IPS DF 6.9 (cell line): ENCODE results near the gene P2RX2.

Source experiments
- DNase-seq: peaks from one replicate; pipeline ENCODE4 v3.0.0-alpha.2; 2013; ENCODE audit warnings: low read depth, low spot score
- H3K27ac ChIP-seq: one replicate; pipeline ENCODE4 v1.5.1; 2013; ENCODE audit warnings: low read length, control low read depth
- H3K27me3 ChIP-seq: 2 replicates; pipeline ENCODE4 v1.6.1; 2013; ENCODE audit warnings: mild to moderate bottlenecking, low read length; ENCODE audit not compliant: control insufficient read depth, insufficient read depth
- H3K36me3 ChIP-seq: 2 replicates; pipeline ENCODE4 v1.6.1; 2013; ENCODE audit warnings: low read length; ENCODE audit not compliant: control insufficient read depth, insufficient read depth
- H3K4me1 ChIP-seq: 2 replicates; pipeline ENCODE4 v1.6.1; 2013; ENCODE audit warnings: low read length; ENCODE audit not compliant: control insufficient read depth, insufficient read depth
- H3K4me3 ChIP-seq: 2 replicates; pipeline ENCODE4 v1.5.1; 2013; ENCODE audit warnings: mild to moderate bottlenecking, low read length
- H3K9me3 ChIP-seq: 2 replicates; pipeline ENCODE4 v1.6.1; 2013; ENCODE audit warnings: low read length, inconsistent platforms; ENCODE audit not compliant: control insufficient read depth, insufficient read depth
- WGBS: extraction: QIAGEN DNeasy Blood & Tissue Kit; methylation state at CpG from one replicate; pipeline ENCODE4 v1.1.7; 2013; ENCODE audit warnings: mixed read lengths, missing lambda C conversion rate; ENCODE audit not compliant: insufficient read length, insufficient coverage; 5-methylcytosine and 5-hydroxymethylcytosine counted together

Gene P2RX2

DNA sequence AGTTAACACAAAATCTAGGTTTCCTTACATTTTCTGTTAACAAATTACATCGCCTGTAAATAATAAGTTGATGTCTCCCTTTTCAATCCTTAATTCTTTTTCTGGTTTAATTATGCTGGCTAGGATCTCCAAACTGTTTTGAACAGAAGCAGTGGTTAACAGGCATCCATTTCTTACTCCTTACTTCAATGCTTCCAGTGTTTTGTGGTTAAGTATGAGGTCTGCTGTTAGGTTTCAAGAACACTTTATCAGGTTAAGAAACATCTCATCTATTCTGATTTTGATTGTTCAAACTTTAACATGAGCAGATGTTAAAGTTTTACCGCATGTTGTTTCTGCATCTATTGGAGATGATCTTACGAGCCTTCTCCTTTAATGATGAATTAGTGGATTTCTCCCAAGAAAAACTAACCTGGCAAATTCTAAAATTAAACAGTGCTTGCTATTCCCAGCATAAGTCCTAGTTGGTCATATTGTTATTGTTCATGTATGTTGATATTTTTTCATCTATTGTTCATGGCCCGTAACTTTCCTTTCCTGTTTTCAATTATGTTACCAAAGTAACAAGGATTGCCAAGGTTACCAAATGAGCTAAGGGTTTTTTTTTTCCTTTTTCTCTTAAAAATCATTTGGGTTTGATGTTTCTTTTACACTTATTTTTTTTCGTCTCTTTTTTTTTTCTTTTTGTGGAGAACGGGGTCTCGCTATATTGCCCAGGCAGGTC lies 35.2 kb downstream of the P2RX2 start:
- H3K4me1 ChIP-seq, result no peaks in the 10 kb centered on the region
- H3K9me3 ChIP-seq, result no peaks in the 10 kb centered on the region
- H3K4me3 ChIP-seq, result no peak overlapping the region
- no peak for DNase-seq
- no CpG with 5 or more reads among the region's 7 CpGs for WGBS
- H3K27me3 ChIP-seq, result no peaks in the 10 kb centered on the region
- H3K27ac ChIP-seq, result no peak overlapping the region
- H3K36me3 ChIP-seq, result peaks cover 32% of the 10 kb centered on the region

DNA sequence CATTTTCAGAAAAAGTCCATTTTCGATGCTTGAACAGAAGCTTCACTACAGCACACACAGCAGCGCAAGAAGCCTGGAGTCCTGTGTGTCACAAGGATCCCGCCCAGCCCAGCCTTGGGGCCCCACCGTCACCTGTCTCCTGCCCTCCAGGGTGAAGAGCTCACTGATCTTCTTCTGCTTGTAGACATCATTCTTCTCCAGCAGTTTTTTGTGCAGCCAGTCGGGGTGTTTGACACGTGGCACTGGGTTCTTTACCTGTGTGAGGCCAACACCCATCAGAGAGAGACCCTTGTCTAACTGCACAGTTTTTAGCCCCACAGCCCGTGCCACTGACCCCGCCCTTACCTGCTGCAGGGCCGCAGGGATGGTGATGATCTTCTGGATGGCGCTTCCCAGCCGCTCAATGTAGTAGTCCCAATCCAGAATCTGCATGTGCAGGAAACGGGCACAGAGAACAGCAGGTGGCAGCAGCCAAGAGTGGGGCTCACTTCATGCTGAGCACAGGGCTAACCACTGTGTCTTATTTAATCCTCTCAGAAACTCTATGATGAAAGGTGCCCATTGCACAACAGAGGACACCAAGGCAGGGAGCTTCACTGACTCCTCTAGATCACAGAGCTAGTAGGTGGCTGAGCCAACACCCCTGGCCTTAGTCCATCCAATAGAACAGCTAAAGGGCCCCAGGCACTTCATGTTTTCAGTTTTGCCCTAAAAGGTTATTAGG lies 38.6 kb downstream of the P2RX2 start:
- Histone ChIP-seq H3K9me3 (no peaks in the 10 kb centered on the region), H3K27me3 (no peaks in the 10 kb centered on the region), H3K4me1 (no peaks in the 10 kb centered on the region), H3K36me3 (peaks cover 43% of the 10 kb centered on the region), H3K4me3 (no peak overlapping the region), H3K27ac (no peak overlapping the region)
- WGBS, result no CpG with 5 or more reads among the region's 12 CpGs
- DNase-seq, result no peak

DNA sequence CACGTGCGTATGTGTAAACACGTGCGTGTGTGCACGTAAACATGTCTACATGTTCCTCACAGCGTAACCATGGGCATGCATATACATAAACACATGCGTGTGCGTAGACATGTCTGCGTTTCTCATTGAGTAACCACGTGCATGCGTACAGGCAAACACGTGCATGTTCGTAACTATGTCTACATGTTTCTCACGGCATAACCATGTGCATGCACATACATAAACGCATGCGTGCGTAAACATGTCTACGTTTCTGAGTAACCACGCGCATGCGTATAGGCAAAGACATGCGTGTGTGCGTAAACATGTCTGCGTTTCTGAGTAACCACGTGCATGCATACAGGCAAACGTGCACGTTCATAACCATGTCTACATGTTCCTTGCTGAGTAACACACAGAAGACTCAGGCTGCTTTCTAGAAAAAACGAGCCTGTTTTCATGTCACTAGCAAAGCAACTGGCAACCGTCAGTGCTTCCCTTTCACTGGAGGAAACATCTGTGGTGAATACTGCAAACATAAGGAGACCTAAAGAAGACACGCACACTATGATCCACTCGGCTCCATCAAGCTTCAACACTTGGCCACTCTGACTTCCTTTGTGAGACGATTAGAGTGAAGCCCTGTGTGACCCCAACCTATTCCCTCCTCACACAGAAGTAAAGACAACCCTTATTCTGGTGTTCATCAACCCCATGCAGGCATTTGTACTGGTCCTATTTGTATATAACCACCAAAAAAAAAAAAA lies 39.7 kb downstream of the P2RX2 start:
- Histone ChIP-seq H3K9me3 (no peaks in the 10 kb centered on the region), H3K27ac (no peak overlapping the region), H3K36me3 (peaks cover 47% of the 10 kb centered on the region), H3K27me3 (no peaks in the 10 kb centered on the region), H3K4me1 (no peaks in the 10 kb centered on the region), H3K4me3 (no peak overlapping the region)
- no CpG with 5 or more reads among the region's 32 CpGs for WGBS
- no peak for DNase-seq

DNA sequence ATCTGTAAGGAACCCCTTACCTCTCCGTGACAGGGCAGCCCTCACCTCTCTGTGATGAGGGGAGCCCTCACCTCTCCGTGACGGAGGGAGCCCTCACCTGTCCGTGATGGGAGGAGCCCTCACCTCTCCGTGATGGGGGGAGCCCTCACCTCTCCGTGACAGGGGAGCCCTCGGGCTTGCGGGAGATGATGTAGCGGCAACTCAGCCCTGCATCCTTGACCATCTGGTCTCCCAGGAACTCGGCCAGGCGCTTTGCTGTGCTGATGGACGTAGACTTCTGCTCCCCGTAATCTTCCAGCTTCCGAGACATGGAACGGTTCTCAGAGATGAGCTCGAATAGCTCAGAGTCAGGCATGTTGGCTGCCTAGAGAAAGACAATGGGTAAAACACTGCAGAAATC lies 40.6 kb downstream of the P2RX2 start:
- H3K4me3 ChIP-seq, result no peak overlapping the region
- WGBS, result no CpG with 5 or more reads among the region's 16 CpGs
- H3K9me3 ChIP-seq, result no peaks in the 10 kb centered on the region
- DNase-seq, result no peak
- no peaks in the 10 kb centered on the region; the same call in 1 of the 2 replicates for H3K4me1 ChIP-seq
- peaks cover 52% of the 10 kb centered on the region for H3K36me3 ChIP-seq
- no peak overlapping the region for H3K27ac ChIP-seq
- H3K27me3 ChIP-seq, result no peaks in the 10 kb centered on the region

DNA sequence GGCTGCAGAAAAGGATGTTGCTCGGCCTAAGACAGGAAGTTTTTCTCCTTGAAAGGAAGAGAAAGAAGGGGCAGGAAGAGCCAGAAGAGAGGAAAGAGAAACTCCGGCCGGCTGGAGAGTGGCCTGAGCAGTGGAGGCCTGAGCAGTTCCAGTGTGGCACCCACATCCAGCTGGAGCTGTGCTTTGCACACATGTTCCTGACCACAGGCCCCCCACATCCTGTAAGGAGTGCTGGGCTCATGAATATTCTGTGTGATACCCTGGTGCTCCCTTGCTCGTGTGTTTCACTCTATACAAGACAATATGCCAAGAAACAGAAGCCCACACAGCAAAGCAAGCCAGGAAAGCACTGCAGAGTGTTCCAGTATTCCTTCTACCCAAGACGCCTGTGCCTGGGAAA lies 41.5 kb downstream of the P2RX2 start:
- Histone ChIP-seq H3K27ac (no peak overlapping the region), H3K27me3 (no peaks in the 10 kb centered on the region), H3K4me3 (no peak overlapping the region), H3K36me3 (peaks cover 60% of the 10 kb centered on the region), H3K4me1 (no peaks in the 10 kb centered on the region; the same call in 1 of the 2 replicates), H3K9me3 (no peaks in the 10 kb centered on the region)
- WGBS, result no CpG with 5 or more reads among the region's 5 CpGs
- no peak for DNase-seq

DNA sequence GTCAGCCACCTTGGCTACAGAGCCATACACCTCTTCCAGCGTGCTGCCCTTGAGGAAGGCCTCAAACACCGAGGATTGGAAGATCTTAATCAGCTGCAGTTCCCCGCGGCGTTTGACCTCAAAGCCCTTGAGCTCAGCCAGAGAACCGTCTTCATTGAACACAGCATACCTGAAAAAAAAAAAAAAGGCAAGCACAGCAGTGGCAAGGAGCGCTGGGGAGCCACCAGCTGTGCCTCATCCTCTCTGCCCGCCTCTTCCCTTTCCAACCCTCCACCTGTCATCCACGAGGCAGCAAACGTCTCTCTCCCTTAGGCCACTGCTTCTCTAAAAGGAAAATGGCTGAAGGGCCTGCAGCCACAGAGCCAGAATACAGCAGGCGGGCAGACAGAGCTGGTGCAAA lies 42.4 kb downstream of the P2RX2 start:
- no peak overlapping the region for H3K27ac ChIP-seq
- DNase-seq, result no peak
- no peaks in the 10 kb centered on the region; the same call in 1 of the 2 replicates for H3K4me1 ChIP-seq
- no peaks in the 10 kb centered on the region for H3K9me3 ChIP-seq
- WGBS, result no CpG with 5 or more reads among the region's 11 CpGs
- H3K36me3 ChIP-seq, result peaks cover 63% of the 10 kb centered on the region
- no peak overlapping the region for H3K4me3 ChIP-seq
- H3K27me3 ChIP-seq, result no peaks in the 10 kb centered on the region

DNA sequence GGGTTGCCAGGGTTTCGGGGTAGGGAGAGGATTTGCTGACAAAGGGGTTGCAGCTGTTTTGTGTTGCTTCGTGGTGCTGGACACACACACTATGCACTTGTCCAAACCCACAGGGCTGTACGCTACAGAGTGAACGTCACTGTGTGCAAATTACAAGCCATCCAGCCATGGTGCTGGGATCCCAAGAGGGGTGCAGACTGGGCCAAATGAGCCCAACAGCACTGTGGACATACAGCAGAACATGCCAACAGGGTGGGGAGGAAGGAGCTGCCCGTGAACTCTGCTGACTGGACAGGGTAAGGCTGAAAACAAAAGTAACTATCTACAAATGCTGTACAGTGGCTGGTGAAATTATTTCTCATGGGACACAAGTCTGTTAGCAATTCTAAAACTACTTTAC lies 43.4 kb downstream of the P2RX2 start:
- Histone ChIP-seq H3K27ac (no peak overlapping the region), H3K4me1 (no peaks in the 10 kb centered on the region; the same call in 1 of the 2 replicates), H3K27me3 (no peaks in the 10 kb centered on the region), H3K36me3 (peaks cover 68% of the 10 kb centered on the region), H3K9me3 (no peaks in the 10 kb centered on the region), H3K4me3 (no peak overlapping the region)
- no peak for DNase-seq
- WGBS, result no CpG with 5 or more reads among the region's 5 CpGs

DNA sequence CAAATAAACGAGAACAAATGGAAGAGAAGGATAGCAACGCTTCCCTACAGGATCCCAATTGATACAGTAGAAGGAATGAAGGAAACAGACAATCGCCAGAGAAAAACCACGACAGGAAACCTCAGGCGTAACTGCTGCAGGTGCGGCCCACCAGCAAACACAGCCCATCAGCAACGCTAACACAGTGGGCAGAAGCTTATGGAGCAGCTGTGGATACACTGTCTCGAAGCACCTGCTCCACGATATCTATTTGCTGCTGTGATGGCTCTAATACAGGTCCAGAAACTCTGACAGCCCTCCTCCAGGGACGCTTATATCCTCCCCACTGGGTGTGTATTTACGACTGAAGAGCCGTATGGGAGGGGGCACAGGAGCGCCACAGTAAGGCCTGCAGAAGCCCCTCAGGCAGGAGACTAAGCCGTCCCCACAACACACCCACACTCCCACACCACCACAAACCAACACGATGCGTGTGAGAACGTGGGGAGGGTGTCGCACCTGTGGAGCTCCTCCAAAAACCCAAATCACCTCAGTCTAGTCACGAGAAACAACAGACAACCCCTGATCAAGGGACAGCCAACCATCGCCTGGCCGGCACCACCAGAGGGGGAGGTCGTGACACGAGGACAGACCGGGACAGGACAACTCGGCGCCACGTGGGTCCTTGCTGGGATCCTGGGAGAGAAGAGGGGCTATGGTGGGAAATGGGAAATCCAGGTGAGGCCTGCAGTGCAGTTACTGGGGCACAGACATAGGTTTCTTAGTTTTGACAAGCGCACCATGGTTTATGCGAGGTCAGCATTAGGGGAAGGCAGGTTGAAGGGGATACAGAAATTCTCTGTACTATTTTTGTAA lies 44.6 kb downstream of the P2RX2 start:
- H3K4me3 ChIP-seq, result no peak overlapping the region
- no peak for DNase-seq
- no peak overlapping the region for H3K27ac ChIP-seq
- H3K4me1 ChIP-seq, result no peaks in the 10 kb centered on the region; the same call in 1 of the 2 replicates
- no CpG with 5 or more reads among the region's 29 CpGs for WGBS
- peaks cover 66% of the 10 kb centered on the region for H3K36me3 ChIP-seq
- no peaks in the 10 kb centered on the region for H3K9me3 ChIP-seq
- no peaks in the 10 kb centered on the region for H3K27me3 ChIP-seq

DNA sequence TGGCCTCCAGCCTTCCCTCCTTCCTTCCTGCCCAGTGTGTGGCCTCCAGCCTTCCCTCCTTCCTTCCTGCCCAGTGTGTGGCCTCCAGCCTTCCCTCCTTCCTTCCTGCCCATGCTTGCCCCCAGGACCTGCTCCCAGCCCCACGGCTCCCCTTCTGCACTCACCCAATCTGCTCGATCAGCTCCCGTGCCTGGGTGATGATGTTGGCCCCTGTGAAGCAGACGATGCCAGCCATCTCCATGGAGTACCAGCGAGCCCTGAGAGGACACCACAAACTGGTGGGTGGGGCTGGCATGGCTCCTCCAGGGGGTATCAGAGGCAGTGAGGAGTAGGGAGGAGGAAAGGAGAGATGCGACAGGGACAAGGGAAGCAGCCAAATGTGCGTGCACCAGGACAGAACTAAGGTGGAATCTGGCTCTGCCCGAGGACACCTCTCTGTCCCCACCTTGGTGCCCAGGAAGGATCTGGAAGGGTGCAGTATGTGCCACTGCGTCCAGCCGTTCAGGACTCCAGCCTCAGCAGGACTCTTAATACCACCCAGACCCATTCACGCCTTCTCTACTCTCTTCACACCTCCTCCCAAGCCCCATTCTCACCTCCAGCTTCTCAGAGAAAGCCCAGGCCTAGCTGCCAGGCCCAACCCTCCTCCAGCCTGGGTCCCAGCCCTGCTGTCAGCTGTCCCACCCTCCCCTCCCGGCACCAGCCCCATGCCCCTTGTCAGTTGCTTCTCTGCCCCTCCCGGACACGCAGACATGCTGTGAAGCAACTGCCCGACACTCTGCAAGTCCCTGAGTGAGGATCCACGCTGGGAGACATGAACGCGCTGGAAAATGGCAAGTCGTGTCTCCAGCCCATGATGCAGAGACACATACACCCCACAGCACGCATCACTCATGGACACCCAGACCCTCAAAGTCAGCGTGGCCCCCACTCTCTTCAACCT lies 45.9 kb downstream of the P2RX2 start:
- Histone ChIP-seq H3K36me3 (peaks cover 62% of the 10 kb centered on the region), H3K4me1 (no peaks in the 10 kb centered on the region; the same call in 1 of the 2 replicates), H3K27ac (no peak overlapping the region), H3K9me3 (no peaks in the 10 kb centered on the region), H3K4me3 (no peak overlapping the region), H3K27me3 (no peaks in the 10 kb centered on the region)
- no peak for DNase-seq
- no CpG with 5 or more reads among the region's 21 CpGs for WGBS
